ENCODE measurements around the gene NLRC3. TPM values are rescaled to one million over a fixed set of nuclear protein-coding genes. Genes with fewer than 3 reads are reported as not detected.
"Not testable (repeated sequence)": the region's sequence is repeated elsewhere in the genome, so short reads cannot be mapped to it uniquely, and the experiment has no call there.

Gene NLRC3
- polyA plus RNA-seq, 1 experiment = not detected

- Histone ChIP-seq H3K27ac (ENCODE audit: low read depth, low read length) (no peak overlapping the region), H3K27me3 (ENCODE audit: control insufficient read depth, insufficient read depth, low read length) (no peaks in the 10 kb centered on the region), H3K9me3 (ENCODE audit: control insufficient read depth, insufficient read depth, low read length) (no peaks in the 10 kb centered on the region; the same call in 1 of the 2 replicates), H3K4me3 (ENCODE audit: low read depth, low read length) (no peak overlapping the region)
- CTCF ChIA-PET = no interaction called here
- POLR2A ChIA-PET = no interaction called here
- TF ChIP-seq CTCF (IDR thresholded peaks at IDR 0.05; ENCODE audit: low read depth, low read length) = no peak
- DNase-seq (ENCODE audit: low read depth, low spot score) = no peak
Measured at GRCh38 chr16:3503523-3503922, 73.7 kb downstream of the NLRC3 start.

DNA sequence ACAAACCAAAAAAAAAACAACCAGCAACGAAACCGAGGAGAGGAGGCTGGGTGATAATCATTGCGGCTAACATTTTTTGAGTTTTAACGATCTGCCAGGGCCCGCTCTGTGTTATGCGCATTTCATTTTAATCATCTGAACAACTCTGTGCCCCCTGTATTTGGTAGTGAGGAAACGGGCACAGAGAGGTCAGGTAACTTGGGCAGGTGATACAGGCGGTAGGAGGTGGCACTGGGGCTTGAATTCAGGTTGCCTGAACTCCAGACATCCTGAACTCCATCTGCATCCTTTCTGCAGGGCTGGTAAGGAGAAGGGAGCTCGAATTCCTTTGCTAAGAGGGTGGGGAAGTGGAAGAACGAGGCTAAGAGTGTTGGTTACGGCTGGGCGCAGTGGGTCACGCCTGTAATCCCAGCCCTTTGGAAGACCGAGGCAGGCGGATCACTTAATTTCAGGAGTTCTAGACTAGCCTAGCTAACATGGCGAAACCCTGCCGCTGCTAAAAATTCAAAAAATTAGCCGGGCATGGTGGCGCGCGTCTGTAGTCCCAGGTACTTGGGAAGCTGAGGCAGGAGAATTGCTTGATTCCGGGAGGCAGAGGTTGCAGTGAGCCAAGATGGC, 75.3 kb downstream of the NLRC3 start:
- ChIA-PET CTCF (interaction anchor here (1.2 to 1.3 kb wide), 2 partner anchors 10 to 25 kb away, joined by 3 read pairs; no protein-coding TSS in a partner anchor), POLR2A (no interaction called here)
- H3K27ac ChIP-seq (ENCODE audit: low read depth, low read length) = peak overlapping the region; percentile 78

GRCh38 chr16:3501412-3501761, 75.8 kb downstream of the NLRC3 start:
- Histone ChIP-seq H3K4me3 (ENCODE audit: low read depth, low read length) (peak overlapping the region; percentile 86), H3K27ac (ENCODE audit: low read depth, low read length) (peak overlapping the region; percentile 78)
- DNase-seq (ENCODE audit: low read depth, low spot score); H3K9me3 ChIP-seq (ENCODE audit: control insufficient read depth, insufficient read depth, low read length); POLR2A ChIA-PET; H3K27me3 ChIP-seq (ENCODE audit: control insufficient read depth, insufficient read depth, low read length): not testable (repeated sequence)
- CTCF ChIA-PET = interaction anchor here (1.1 to 1.3 kb wide), 3 partner anchors 10 to 234 kb away, joined by 3 to 4 read pairs (median 3); no protein-coding TSS in a partner anchor

More for the DNA sequence above, 75.3 kb downstream of the NLRC3 start:
- Histone ChIP-seq H3K9me3 (ENCODE audit: control insufficient read depth, insufficient read depth, low read length) (no peaks in the 10 kb centered on the region; the same call in 1 of the 2 replicates), H3K4me3 (ENCODE audit: low read depth, low read length) (peak overlapping the region; percentile 86), H3K27me3 (ENCODE audit: control insufficient read depth, insufficient read depth, low read length) (no peaks in the 10 kb centered on the region)
- TF ChIP-seq CTCF (IDR thresholded peaks at IDR 0.05; ENCODE audit: low read depth, low read length) = no peak
- DNase-seq (ENCODE audit: low read depth, low spot score) = no peak

DNA sequence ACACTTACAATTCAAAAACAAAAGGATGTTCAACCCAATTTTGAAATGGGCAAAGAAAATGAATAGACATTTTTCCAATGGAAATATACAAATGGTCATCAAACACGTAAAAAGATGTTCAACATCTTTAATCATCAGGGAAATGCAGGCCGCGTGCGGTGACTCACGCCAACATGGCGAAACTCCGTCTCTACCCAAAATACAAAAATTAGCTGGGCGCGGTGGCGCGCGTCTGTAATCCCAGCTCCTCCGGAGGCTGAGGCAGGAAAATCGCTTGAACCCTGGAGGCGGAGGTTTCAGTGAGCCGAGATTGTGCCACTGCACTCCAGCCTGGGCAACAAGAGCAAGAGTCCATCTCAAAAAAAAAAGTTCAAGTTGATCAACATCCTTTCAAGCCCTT, 78.2 kb downstream of the NLRC3 start:
- CTCF ChIA-PET = no interaction called here
- Histone ChIP-seq H3K27ac (ENCODE audit: low read depth, low read length) (no peak overlapping the region), H3K9me3 (ENCODE audit: control insufficient read depth, insufficient read depth, low read length) (peaks cover 4% of the 10 kb centered on the region; the same call in 1 of the 2 replicates), H3K4me3 (ENCODE audit: low read depth, low read length) (no peak overlapping the region), H3K27me3 (ENCODE audit: control insufficient read depth, insufficient read depth, low read length) (no peaks in the 10 kb centered on the region)
- no peak for TF ChIP-seq CTCF (IDR thresholded peaks at IDR 0.05; ENCODE audit: low read depth, low read length)
- DNase-seq (ENCODE audit: low read depth, low spot score) = no peak
- POLR2A ChIA-PET = interaction anchor here (1.0 kb wide), 1 partner anchor 98 kb away, joined by 3 read pairs; the partner anchor contains the start of genes ZNF174 and ZSCAN32

DNA sequence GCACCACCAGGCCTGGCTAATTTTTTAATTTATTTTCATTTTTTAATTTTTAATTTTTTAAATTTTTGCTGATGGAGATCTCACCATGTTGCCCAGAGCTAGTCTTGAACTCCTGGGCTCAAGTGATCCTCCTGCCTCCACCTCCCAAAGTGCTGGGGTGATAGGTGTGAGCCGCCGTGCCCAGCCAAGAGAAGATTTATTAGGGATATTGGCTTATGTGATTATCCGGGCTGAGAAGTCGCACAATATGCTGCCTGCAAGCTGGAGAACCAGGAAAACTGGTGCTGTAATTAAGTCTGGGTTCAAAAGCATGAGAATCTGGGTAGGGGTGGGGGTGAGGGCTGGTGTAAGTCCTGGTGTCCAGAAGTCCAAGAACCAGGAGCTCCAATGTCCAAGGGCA, 79.4 kb downstream of the NLRC3 start:
- no peak overlapping the region for H3K27ac ChIP-seq (ENCODE audit: low read depth, low read length)
- DNase-seq (ENCODE audit: low read depth, low spot score) = no peak
- no peaks in the 10 kb centered on the region for H3K27me3 ChIP-seq (ENCODE audit: control insufficient read depth, insufficient read depth, low read length)
- TF ChIP-seq CTCF (IDR thresholded peaks at IDR 0.05; ENCODE audit: low read depth, low read length) = no peak
- H3K9me3 ChIP-seq (ENCODE audit: control insufficient read depth, insufficient read depth, low read length) = peaks cover 4% of the 10 kb centered on the region; the same call in 1 of the 2 replicates
- no peak overlapping the region for H3K4me3 ChIP-seq (ENCODE audit: low read depth, low read length)
- ChIA-PET POLR2A (no interaction called here), CTCF (no interaction called here)

All from AG04450 (cell line).